Measurements from ENCODE around the gene FBXL16. TPM values are rescaled to one million over a fixed set of nuclear protein-coding genes. Genes with fewer than 3 reads are reported as not detected.

FBXL16 gene
- total RNA-seq, 1 experiment from 2014 or later = 1.3 TPM

- Mint-ChIP-seq H3K27me3 (ENCODE audit: unreplicated experiment) (peaks cover 59% of the 10 kb centered on the region), H3K4me3 (ENCODE audit: low read depth, unreplicated experiment) (no peak overlapping the region)
- intact Hi-C loops (cut with micrococcal nuclease; ENCODE audit: unreplicated experiment) = loop anchor here (5.0 kb wide), 1 partner anchor 77 kb away; the partner anchor contains the start of genes CHTF18 and RPUSD1
These were observed 5.0 kb upstream of the FBXL16 start for GRCh38 chr16:710500-711075.

GRCh38 chr16:709566-710499, 4.2 kb upstream of the FBXL16 start:
- H3K27ac Mint-ChIP-seq (ENCODE audit: unreplicated experiment) = no peak overlapping the region
- H3K4me1 Mint-ChIP-seq (ENCODE audit: low read depth, unreplicated experiment) = peaks cover 6% of the 10 kb centered on the region
- peaks cover 17% of the 10 kb centered on the region for H3K36me3 Mint-ChIP-seq (ENCODE audit: insufficient read depth, unreplicated experiment)
- intact Hi-C loops (cut with micrococcal nuclease; ENCODE audit: unreplicated experiment) = loop anchor here (5.0 kb wide), 1 partner anchor 77 kb away; the partner anchor contains the start of genes CHTF18 and RPUSD1
- CTCF ChIA-PET = interaction anchor here (0.6 kb wide), 1 partner anchor 478 kb away, joined by 4 read pairs; no protein-coding TSS in a partner anchor
- no peak for TF ChIP-seq CTCF (IDR thresholded peaks at IDR 0.05; ENCODE audit: unreplicated experiment)
- H3K9me3 Mint-ChIP-seq (ENCODE audit: low read depth, unreplicated experiment) = no peaks in the 10 kb centered on the region
- peak; percentile 65 for DNase-seq
- BruUV-seq (replicated peaks) = no TSS peak
- no peak overlapping the region for H3K4me3 Mint-ChIP-seq (ENCODE audit: low read depth, unreplicated experiment)
- H3K27me3 Mint-ChIP-seq (ENCODE audit: unreplicated experiment) = peaks cover 61% of the 10 kb centered on the region

More at GRCh38 chr16:710500-711075, 5.0 kb upstream of the FBXL16 start:
- H3K4me1 Mint-ChIP-seq (ENCODE audit: low read depth, unreplicated experiment) = peaks cover 6% of the 10 kb centered on the region
- peaks cover 24% of the 10 kb centered on the region for H3K36me3 Mint-ChIP-seq (ENCODE audit: insufficient read depth, unreplicated experiment)
- no peaks in the 10 kb centered on the region for H3K9me3 Mint-ChIP-seq (ENCODE audit: low read depth, unreplicated experiment)
- H3K27ac Mint-ChIP-seq (ENCODE audit: unreplicated experiment) = no peak overlapping the region
- DNase-seq = no peak
- CTCF ChIA-PET = no interaction called here
- BruUV-seq (replicated peaks) = no TSS peak
- TF ChIP-seq CTCF (IDR thresholded peaks at IDR 0.05; ENCODE audit: unreplicated experiment) = no peak

GRCh38 chr16:708959-709358, 3.4 kb upstream of the FBXL16 start:
- Mint-ChIP-seq H3K36me3 (ENCODE audit: insufficient read depth, unreplicated experiment) (peaks cover 12% of the 10 kb centered on the region), H3K4me3 (ENCODE audit: low read depth, unreplicated experiment) (no peak overlapping the region), H3K27me3 (ENCODE audit: unreplicated experiment) (peaks cover 69% of the 10 kb centered on the region), H3K27ac (ENCODE audit: unreplicated experiment) (no peak overlapping the region), H3K9me3 (ENCODE audit: low read depth, unreplicated experiment) (no peaks in the 10 kb centered on the region), H3K4me1 (ENCODE audit: low read depth, unreplicated experiment) (peaks cover 6% of the 10 kb centered on the region)
- CTCF ChIA-PET = interaction anchor here (0.6 kb wide), 1 partner anchor 477 kb away, joined by 4 read pairs; no protein-coding TSS in a partner anchor
- BruUV-seq (replicated peaks) = no TSS peak
- no peak for DNase-seq
- intact Hi-C loops (cut with micrococcal nuclease; ENCODE audit: unreplicated experiment) = no loop called here
- TF ChIP-seq CTCF (IDR thresholded peaks at IDR 0.05; ENCODE audit: unreplicated experiment) = no peak

- no peak overlapping the region for H3K4me3 Mint-ChIP-seq (ENCODE audit: low read depth, unreplicated experiment)
- H3K27ac Mint-ChIP-seq (ENCODE audit: unreplicated experiment) = no peak overlapping the region
- no TSS peak for BruUV-seq (replicated peaks)
- no peaks in the 10 kb centered on the region for H3K9me3 Mint-ChIP-seq (ENCODE audit: low read depth, unreplicated experiment)
- H3K4me1 Mint-ChIP-seq (ENCODE audit: low read depth, unreplicated experiment) = peaks cover 6% of the 10 kb centered on the region
- no peak for TF ChIP-seq CTCF (IDR thresholded peaks at IDR 0.05; ENCODE audit: unreplicated experiment)
- CTCF ChIA-PET = no interaction called here
- intact Hi-C loops (cut with micrococcal nuclease; ENCODE audit: unreplicated experiment) = no loop called here
- H3K36me3 Mint-ChIP-seq (ENCODE audit: insufficient read depth, unreplicated experiment) = peaks cover 11% of the 10 kb centered on the region
- DNase-seq = no peak
- H3K27me3 Mint-ChIP-seq (ENCODE audit: unreplicated experiment) = peaks cover 79% of the 10 kb centered on the region
These were observed 2.4 kb upstream of the FBXL16 start for GRCh38 chr16:708019-708418.

Measured in Calu3 (cell line).